DMS 273 (cell line): ENCODE measurements around the gene MRPL24.

Source experiments
- DNase-seq: peaks from one replicate; lab custom pipeline; 2025; ENCODE audit not compliant: unreplicated experiment; lab: John Stamatoyannopoulos, UW

MRPL24 gene

GRCh38 chr1:156692925-156693847, 47.7 kb downstream of the MRPL24 start:
- DNase-seq, result peak; percentile 55

- no peak for DNase-seq
Measured at GRCh38 chr1:156692441-156692924, 48.4 kb downstream of the MRPL24 start.

GRCh38 chr1:156691665-156692440, 49.0 kb downstream of the MRPL24 start:
- peak; percentile 55 for DNase-seq

- no peak for DNase-seq
Measured at GRCh38 chr1:156691191-156691590, 49.7 kb downstream of the MRPL24 start.

GRCh38 chr1:156690675-156691036, 50.2 kb downstream of the MRPL24 start:
- no peak for DNase-seq

- DNase-seq, result peak; percentile 57
Measured at GRCh38 chr1:156689953-156690674, 50.8 kb downstream of the MRPL24 start.

GRCh38 chr1:156689035-156689952, 51.6 kb downstream of the MRPL24 start:
- DNase-seq, result peak; percentile 94
